Panc1 (cell line): ENCODE results near the gene FERMT3.

ENCODE experiments used
- POLR2AphosphoS5 ChIP-seq: IDR thresholded peaks from 2 replicates; pipeline ENCODE4 v1.6.1; 2012; ENCODE audit warnings: mild to moderate bottlenecking, low read depth, low read length, moderate library complexity
- REST ChIP-seq, 2 experiments: IDR thresholded peaks; 2 replicates each; pipeline ENCODE4 v1.6.1; 2011 to 2012; ENCODE audit warnings: low read depth in 2 of 2, control low read depth in 1 of 2, low read length in 1 of 2, mild to moderate bottlenecking in 1 of 2, moderate library complexity in 1 of 2; ENCODE audit not compliant: insufficient read depth in 1 of 2
- SIN3A ChIP-seq: IDR thresholded peaks from 2 replicates; pipeline ENCODE4 v1.6.1; 2012; ENCODE audit warnings: low read depth, mild to moderate bottlenecking, low read length, moderate library complexity, borderline replicate concordance; ENCODE audit not compliant: insufficient read depth
- TCF7L2 ChIP-seq: IDR thresholded peaks from 2 replicates; pipeline ENCODE4 v1.6.1; 2011; ENCODE audit warnings: mild to moderate bottlenecking, low read depth, low read length, inconsistent platforms
- TF ChIP-seq, protein P1 (sequence below): fragments of 450-650 bp; IDR thresholded peaks from 2 replicates; pipeline ENCODE4 v1.5.1; 2017; ENCODE audit warnings: mild to moderate bottlenecking

- TF ChIP-seq, protein P1, sequence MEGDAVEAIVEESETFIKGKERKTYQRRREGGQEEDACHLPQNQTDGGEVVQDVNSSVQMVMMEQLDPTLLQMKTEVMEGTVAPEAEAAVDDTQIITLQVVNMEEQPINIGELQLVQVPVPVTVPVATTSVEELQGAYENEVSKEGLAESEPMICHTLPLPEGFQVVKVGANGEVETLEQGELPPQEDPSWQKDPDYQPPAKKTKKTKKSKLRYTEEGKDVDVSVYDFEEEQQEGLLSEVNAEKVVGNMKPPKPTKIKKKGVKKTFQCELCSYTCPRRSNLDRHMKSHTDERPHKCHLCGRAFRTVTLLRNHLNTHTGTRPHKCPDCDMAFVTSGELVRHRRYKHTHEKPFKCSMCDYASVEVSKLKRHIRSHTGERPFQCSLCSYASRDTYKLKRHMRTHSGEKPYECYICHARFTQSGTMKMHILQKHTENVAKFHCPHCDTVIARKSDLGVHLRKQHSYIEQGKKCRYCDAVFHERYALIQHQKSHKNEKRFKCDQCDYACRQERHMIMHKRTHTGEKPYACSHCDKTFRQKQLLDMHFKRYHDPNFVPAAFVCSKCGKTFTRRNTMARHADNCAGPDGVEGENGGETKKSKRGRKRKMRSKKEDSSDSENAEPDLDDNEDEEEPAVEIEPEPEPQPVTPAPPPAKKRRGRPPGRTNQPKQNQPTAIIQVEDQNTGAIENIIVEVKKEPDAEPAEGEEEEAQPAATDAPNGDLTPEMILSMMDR = no peak
- TF ChIP-seq SIN3A (no peak), REST (IDR thresholded peaks at IDR 0.05; ENCODE audit: insufficient read depth in 1 of 2, low read depth in 2 of 2, low read length in 1 of 2) (no peak), POLR2AphosphoS5 (no peak), TCF7L2 (no peak)
Observed at GRCh38 chr11:64178951-64179639, 27.4 kb upstream of the FERMT3 start.
